ENCODE results near the gene ZNRF3.

Gene ZNRF3

DNA sequence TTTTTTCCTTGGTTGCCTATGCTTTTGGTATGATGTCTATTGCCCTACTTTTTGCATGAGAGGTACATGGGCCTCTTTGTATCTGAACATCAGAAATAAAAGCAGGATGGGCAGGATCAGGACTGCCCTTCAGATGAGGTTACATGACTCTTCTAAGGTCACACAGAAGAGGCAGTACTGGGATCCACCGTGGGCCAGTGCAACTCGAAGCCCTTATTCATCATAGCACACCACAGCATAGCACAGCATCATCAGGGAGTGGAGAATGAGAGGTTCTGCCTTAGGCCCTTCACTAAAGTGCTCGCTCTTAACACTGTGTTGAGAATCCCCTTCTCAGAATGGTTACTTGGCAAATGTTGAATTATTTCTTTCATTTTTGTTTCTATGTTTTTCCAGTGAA lies 90.0 kb downstream of the ZNRF3 start:
- Mint-ChIP-seq H3K36me3 (ENCODE audit: low read depth) (peaks cover 26% of the 10 kb centered on the region), H3K4me3 (no peak overlapping the region), H3K27me3 (ENCODE audit: low read depth) (no peaks in the 10 kb centered on the region), H3K4me1 (peaks cover 30% of the 10 kb centered on the region), H3K9me3 (peaks cover 6% of the 10 kb centered on the region), H3K27ac (no peak overlapping the region)
- TF ChIP-seq CTCF (IDR thresholded peaks at IDR 0.05; ENCODE audit: unreplicated experiment in 3 of 3) = no peak

GRCh38 chr22:28977060-28977459 lies 93.7 kb downstream of the ZNRF3 start:
- no peaks in the 10 kb centered on the region for H3K27me3 Mint-ChIP-seq (ENCODE audit: low read depth)
- no peaks in the 10 kb centered on the region for H3K9me3 Mint-ChIP-seq
- H3K27ac Mint-ChIP-seq = peak overlapping the region; percentile 72 to 86 (median 75)
- H3K4me1 Mint-ChIP-seq = peaks cover 52% of the 10 kb centered on the region
- TF ChIP-seq CTCF (IDR thresholded peaks at IDR 0.05; ENCODE audit: unreplicated experiment in 3 of 3) = no peak
- H3K36me3 Mint-ChIP-seq (ENCODE audit: low read depth) = peaks cover 3% of the 10 kb centered on the region
- peak overlapping the region in 2 of 3 experiments; percentile 4 to 61 for H3K4me3 Mint-ChIP-seq

- H3K27ac Mint-ChIP-seq = peak overlapping the region; percentile 72 to 86 (median 75)
- no peaks in the 10 kb centered on the region for H3K9me3 Mint-ChIP-seq
- peaks cover 55% of the 10 kb centered on the region for H3K4me1 Mint-ChIP-seq
- H3K27me3 Mint-ChIP-seq (ENCODE audit: low read depth) = no peaks in the 10 kb centered on the region
- H3K4me3 Mint-ChIP-seq = peak overlapping the region in 2 of 3 experiments; percentile 24 to 61
- no peak for TF ChIP-seq CTCF (IDR thresholded peaks at IDR 0.05; ENCODE audit: unreplicated experiment in 3 of 3)
- no peaks in the 10 kb centered on the region for H3K36me3 Mint-ChIP-seq (ENCODE audit: low read depth)
These were observed 94.2 kb downstream of the ZNRF3 start for GRCh38 chr22:28977481-28977971.

GRCh38 chr22:28978158-28978557 lies 94.8 kb downstream of the ZNRF3 start:
- H3K9me3 Mint-ChIP-seq = no peaks in the 10 kb centered on the region
- no peaks in the 10 kb centered on the region for H3K27me3 Mint-ChIP-seq (ENCODE audit: low read depth)
- H3K4me3 Mint-ChIP-seq = peak overlapping the region in 2 of 3 experiments; percentile 34 to 61
- peak overlapping the region; percentile 72 to 86 (median 75) for H3K27ac Mint-ChIP-seq
- no peak for TF ChIP-seq CTCF (IDR thresholded peaks at IDR 0.05; ENCODE audit: unreplicated experiment in 3 of 3)
- peaks cover 61% of the 10 kb centered on the region for H3K4me1 Mint-ChIP-seq
- H3K36me3 Mint-ChIP-seq (ENCODE audit: low read depth) = no peaks in the 10 kb centered on the region

DNA sequence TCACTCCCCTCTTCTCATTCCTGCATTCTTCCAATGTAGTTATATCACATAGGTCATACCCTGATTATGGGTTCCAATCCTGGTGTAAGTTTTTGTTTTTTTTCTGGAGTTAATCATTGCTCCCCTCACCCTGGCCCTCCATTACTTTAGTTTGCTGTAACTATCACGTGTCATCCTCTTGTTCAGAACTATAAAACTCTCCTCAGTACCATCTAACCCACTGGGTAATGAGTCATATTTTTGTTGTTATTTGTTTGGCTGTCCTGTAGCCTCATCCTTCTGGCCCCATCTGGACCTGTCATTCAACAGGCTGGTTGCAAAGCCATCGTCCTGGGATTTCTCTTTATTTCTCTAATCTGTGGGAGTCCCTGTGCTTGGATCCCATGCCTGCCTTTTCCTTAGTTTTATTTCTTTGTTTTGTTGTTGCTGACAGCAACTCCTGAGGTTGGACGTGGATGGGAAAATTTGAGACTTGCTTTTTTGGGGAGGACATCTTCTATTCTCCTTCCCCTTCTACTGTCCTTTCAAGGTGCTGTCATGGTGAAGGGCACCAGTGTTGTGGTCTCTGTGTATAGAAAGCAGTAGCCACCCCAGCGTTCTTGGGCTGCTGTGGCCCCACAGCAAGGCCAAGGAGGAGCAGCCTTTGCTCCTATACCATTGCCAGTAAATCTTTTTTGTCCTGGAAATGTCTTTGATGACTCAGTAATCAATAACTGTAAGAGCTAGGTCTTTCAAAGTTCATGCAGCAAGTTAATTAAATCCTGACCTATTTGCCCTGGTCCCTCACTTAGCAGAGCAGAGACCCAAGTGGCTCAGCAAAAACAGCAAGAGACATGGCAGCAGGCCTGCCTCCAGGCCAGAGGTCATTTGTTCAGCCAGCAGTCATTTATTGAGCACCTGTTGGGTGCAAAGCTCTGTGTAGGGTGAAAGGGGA lies 95.8 kb downstream of the ZNRF3 start:
- no peaks in the 10 kb centered on the region for H3K36me3 Mint-ChIP-seq (ENCODE audit: low read depth)
- no peaks in the 10 kb centered on the region for H3K9me3 Mint-ChIP-seq
- peaks cover 69% of the 10 kb centered on the region for H3K4me1 Mint-ChIP-seq
- no peak for TF ChIP-seq CTCF (IDR thresholded peaks at IDR 0.05; ENCODE audit: unreplicated experiment in 3 of 3)
- no peaks in the 10 kb centered on the region for H3K27me3 Mint-ChIP-seq (ENCODE audit: low read depth)
- peak overlapping the region; percentile 1 to 20 (median 8) for H3K4me3 Mint-ChIP-seq
- peak overlapping the region; percentile 72 to 86 (median 75) for H3K27ac Mint-ChIP-seq

Measured in nephron (organoid).